ENCODE data around the gene IL11. TPM values are rescaled to one million over a fixed set of nuclear protein-coding genes. Genes with fewer than 3 reads are reported as not detected.

IL11 gene
- total and polyA plus RNA-seq, 2 experiments from 2014 or later: 4.4 to 6.6 TPM

DNA sequence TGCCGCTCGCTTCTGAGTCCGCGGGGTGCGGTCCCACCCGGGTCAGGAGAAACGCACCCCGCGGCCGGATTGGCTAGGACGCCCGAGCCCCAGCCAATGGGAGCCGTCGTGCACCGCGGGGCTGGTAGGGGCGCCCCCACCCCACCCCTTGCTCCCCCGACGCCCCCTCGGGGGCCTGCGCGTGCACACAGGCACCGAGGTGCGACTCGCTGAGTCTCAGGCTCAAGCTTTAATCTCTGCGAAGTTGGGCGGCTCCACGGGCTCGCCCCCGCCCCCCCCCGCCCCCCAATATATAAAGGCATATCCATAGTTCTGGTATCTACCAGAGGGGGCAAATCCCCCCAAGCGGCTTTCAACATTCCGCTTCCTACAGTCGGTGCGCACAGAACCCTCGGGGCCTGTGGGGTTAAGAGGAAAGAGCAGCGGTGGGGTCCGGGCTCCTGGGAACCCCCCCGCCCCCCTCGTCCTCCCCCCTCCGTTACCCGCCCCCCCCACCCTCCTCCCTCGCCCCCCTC is 15.5 kb downstream of the IL11 start, which contains the start of gene COX6B2:
COX6B2 (minus strand) TSS at position 22 of the 515 bp plus-strand sequence. CDS start 198 bp downstream, outside the sequence.
- H4K20me1 ChIP-seq (ENCODE audit: insufficient read depth, poor library complexity, severe bottlenecking): no peaks in the 10 kb centered on the region
- H3K27me3 ChIP-seq: peaks cover 54% of the 10 kb centered on the region
- H3K27ac ChIP-seq: no peak within 1 kb of the TSS
- H3K79me2 ChIP-seq: no peaks in the 10 kb centered on the region
- peaks cover 14% of the 10 kb centered on the region for H3K4me1 ChIP-seq (ENCODE audit: insufficient read depth)
- peak within 1 kb of the TSS; percentile 46 for H2AFZ ChIP-seq
- H3K36me3 ChIP-seq (replicated peaks; ENCODE audit: insufficient read depth, low read depth): no peaks in the 10 kb centered on the region
- 4% methylated on average over 9 of the region's 43 CpGs for WGBS (ENCODE audit: low lambda C conversion rate, missing lambda C conversion rate)
- peak within 1 kb of the TSS; percentile 97 for H3K4me2 ChIP-seq
- peak; percentile 74 for TF ChIP-seq EZH2 (IDR thresholded peaks at IDR 0.05; ENCODE audit: borderline replicate concordance)
- TF ChIP-seq, protein P1, sequence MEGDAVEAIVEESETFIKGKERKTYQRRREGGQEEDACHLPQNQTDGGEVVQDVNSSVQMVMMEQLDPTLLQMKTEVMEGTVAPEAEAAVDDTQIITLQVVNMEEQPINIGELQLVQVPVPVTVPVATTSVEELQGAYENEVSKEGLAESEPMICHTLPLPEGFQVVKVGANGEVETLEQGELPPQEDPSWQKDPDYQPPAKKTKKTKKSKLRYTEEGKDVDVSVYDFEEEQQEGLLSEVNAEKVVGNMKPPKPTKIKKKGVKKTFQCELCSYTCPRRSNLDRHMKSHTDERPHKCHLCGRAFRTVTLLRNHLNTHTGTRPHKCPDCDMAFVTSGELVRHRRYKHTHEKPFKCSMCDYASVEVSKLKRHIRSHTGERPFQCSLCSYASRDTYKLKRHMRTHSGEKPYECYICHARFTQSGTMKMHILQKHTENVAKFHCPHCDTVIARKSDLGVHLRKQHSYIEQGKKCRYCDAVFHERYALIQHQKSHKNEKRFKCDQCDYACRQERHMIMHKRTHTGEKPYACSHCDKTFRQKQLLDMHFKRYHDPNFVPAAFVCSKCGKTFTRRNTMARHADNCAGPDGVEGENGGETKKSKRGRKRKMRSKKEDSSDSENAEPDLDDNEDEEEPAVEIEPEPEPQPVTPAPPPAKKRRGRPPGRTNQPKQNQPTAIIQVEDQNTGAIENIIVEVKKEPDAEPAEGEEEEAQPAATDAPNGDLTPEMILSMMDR (IDR thresholded peaks at IDR 0.05; ENCODE audit: poor library complexity): no peak
- no peak for TF ChIP-seq EZH2phosphoT487 (IDR thresholded peaks at IDR 0.05; ENCODE audit: low read depth, severe bottlenecking, unreplicated experiment)
- no peak for DNase-seq (ENCODE audit: low spot score)
- no peaks in the 10 kb centered on the region for H3K9me2 ChIP-seq (replicated peaks; ENCODE audit: insufficient read depth)
- no peaks in the 10 kb centered on the region for H3K9me3 ChIP-seq (ENCODE audit: low read depth)
- H3K4me3 ChIP-seq: peak within 1 kb of the TSS; percentile 33

DNA sequence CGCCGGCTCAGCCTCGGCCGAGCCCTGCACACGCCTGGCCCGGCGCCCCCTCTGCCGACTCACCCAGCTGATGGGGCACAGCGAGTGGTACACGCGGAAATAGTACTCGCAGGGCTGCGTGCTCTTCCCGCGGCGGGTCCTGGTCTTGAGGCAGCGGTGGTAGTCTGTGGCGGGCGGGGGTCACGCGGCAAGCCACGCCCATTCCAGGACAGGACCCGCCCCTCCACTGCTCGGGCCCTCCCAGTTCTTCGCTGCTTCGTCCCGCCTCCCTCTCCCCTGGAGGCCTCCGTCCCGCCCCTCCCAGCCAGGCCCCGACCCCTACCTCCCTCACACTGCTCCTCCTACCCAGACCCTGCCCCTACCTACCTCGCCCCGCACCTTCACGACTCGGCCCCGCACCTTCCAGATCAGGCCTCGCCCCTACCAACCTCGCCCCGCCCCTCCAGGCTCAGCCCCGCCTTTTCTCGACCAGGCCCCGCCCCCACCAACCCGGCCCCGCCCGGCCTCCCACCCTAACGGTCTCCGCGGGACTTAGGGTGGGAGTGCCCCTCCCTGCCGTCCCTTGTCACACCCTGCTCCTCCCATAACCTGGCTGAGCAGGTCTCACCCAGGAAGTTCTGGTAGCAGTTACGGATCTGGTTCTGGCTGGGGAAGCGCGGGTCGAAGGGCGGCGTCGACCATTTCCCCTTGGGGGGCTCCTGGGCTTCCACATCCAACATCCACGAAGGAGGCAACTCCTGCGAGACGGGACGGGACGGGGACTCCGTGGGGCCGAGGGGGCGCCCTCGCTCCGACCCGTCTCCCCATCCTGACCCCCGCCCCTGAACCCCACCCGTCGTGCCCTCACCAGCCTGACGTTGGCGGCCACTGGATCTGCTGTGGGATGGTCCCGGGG is 16.2 kb downstream of the IL11 start:
- Histone ChIP-seq H3K79me2 (no peaks in the 10 kb centered on the region), H4K20me1 (ENCODE audit: insufficient read depth, poor library complexity, severe bottlenecking) (no peaks in the 10 kb centered on the region), H3K27ac (no peak overlapping the region), H3K9me3 (ENCODE audit: low read depth) (no peaks in the 10 kb centered on the region), H2AFZ (peak overlapping the region; percentile 46), H3K27me3 (peaks cover 54% of the 10 kb centered on the region), H3K4me1 (ENCODE audit: insufficient read depth) (peaks cover 14% of the 10 kb centered on the region), H3K36me3 (replicated peaks; ENCODE audit: insufficient read depth, low read depth) (no peaks in the 10 kb centered on the region), H3K9me2 (replicated peaks; ENCODE audit: insufficient read depth) (no peaks in the 10 kb centered on the region), H3K4me3 (peak overlapping the region; percentile 33), H3K4me2 (peak overlapping the region; percentile 97)
- no peak for TF ChIP-seq EZH2 (IDR thresholded peaks at IDR 0.05; ENCODE audit: borderline replicate concordance)
- TF ChIP-seq, protein P1 (IDR thresholded peaks at IDR 0.05; ENCODE audit: poor library complexity): no peak
- no peak for TF ChIP-seq EZH2phosphoT487 (IDR thresholded peaks at IDR 0.05; ENCODE audit: low read depth, severe bottlenecking, unreplicated experiment)
- DNase-seq (ENCODE audit: low spot score): peak; percentile 84
- 4% methylated on average over 42 of the region's 72 CpGs for WGBS (ENCODE audit: low lambda C conversion rate, missing lambda C conversion rate)

- 13% methylated on average over 24 of the region's 24 CpGs for WGBS (ENCODE audit: low lambda C conversion rate, missing lambda C conversion rate)
- Histone ChIP-seq H3K9me2 (replicated peaks; ENCODE audit: insufficient read depth) (no peaks in the 10 kb centered on the region), H2AFZ (peak overlapping the region; percentile 46), H3K4me2 (peak overlapping the region; percentile 97), H3K36me3 (replicated peaks; ENCODE audit: insufficient read depth, low read depth) (no peaks in the 10 kb centered on the region), H3K9me3 (ENCODE audit: low read depth) (no peaks in the 10 kb centered on the region), H4K20me1 (ENCODE audit: insufficient read depth, poor library complexity, severe bottlenecking) (no peaks in the 10 kb centered on the region), H3K79me2 (no peaks in the 10 kb centered on the region), H3K4me1 (ENCODE audit: insufficient read depth) (peaks cover 14% of the 10 kb centered on the region), H3K27me3 (peaks cover 54% of the 10 kb centered on the region), H3K27ac (no peak overlapping the region), H3K4me3 (no peak overlapping the region)
- TF ChIP-seq, protein P1 (IDR thresholded peaks at IDR 0.05; ENCODE audit: poor library complexity): no peak
- TF ChIP-seq EZH2 (IDR thresholded peaks at IDR 0.05; ENCODE audit: borderline replicate concordance): no peak
- no peak for TF ChIP-seq EZH2phosphoT487 (IDR thresholded peaks at IDR 0.05; ENCODE audit: low read depth, severe bottlenecking, unreplicated experiment)
- no peak for DNase-seq (ENCODE audit: low spot score)
Measured at GRCh38 chr19:55353356-55353802, 16.9 kb downstream of the IL11 start.

Data from hepatocyte (in vitro differentiated cells).